HCT116 (cell line): ENCODE measurements around the gene DPH6. TPM values are rescaled to one million over a fixed set of nuclear protein-coding genes. Genes with fewer than 3 reads are reported as not detected.

Experiments used
- ATAC-seq: fragments of 200-7000 bp; cut with Tn5 transposase; 2 replicates; pipeline ENCODE4 v1.9.1; 2020; ENCODE audit warnings: mild to moderate bottlenecking, moderate library complexity
- BruUV-seq: library from RNA; stranded (reverse); fragments of 400-500 nt; replicated peaks from 2 replicates; lab custom pipeline; 2021; lab: Mats Ljungman, UMichigan
- CTCF ChIA-PET: fragments of 300-600 bp; sonication (Branson Sonifier 250); formaldehyde crosslinking; loops from one replicate; lab custom pipeline; 2021; ENCODE audit warnings: antibody characterized with exemption; lab: Charles Lee
- POLR2A ChIA-PET: fragments of 300-600, 350-600 bp; sonication (Branson Sonifier 250); formaldehyde crosslinking; loops from one replicate; lab custom pipeline; 2021; ENCODE audit warnings: antibody characterized with exemption; lab: Charles Lee
- RAD21 ChIA-PET, 2 experiments: fragments of 300-600 bp; sonication (Branson Sonifier 250); formaldehyde crosslinking; loops; one replicate each; lab custom pipeline; 2023; ENCODE audit warnings: low total read pairs in 2 of 2; ENCODE audit not compliant: uncharacterized antibody in 2 of 2, unreplicated experiment in 2 of 2, low non-redundant PET in 1 of 2; lab: Charles Lee
- DNase-seq: peaks from one replicate; pipeline ENCODE4 v3.0.0-alpha.2; 2010; ENCODE audit warnings: low read depth, low spot score
- H2AFZ ChIP-seq: fragments of 200-600 bp; shearing (Covaris generic), sonication (generic); 2 replicates; pipeline ENCODE4 v1.6.1; 2017; ENCODE audit warnings: low read depth, mixed run types, mixed read lengths, antibody characterized with exemption, low read length; ENCODE audit not compliant: poor library complexity, severe bottlenecking
- H3K27ac ChIP-seq: 2 replicates; pipeline ENCODE4 v1.5.1; 2012; ENCODE audit warnings: low read depth, low read length
- H3K27me3 ChIP-seq: fragments of 200-600 bp; sonication (generic); 2 replicates; pipeline ENCODE4 v1.6.1; 2016; ENCODE audit warnings: mixed run types, low read length, mixed read lengths; ENCODE audit not compliant: insufficient read depth
- H3K36me3 ChIP-seq, 2 experiments: fragments of 200-500 bp in 1 of 2; fragments of 200-600 bp in 1 of 2; sonication (Bioruptor generic) in 1 of 2; sonication (generic) in 1 of 2; 2 replicates each; pipeline versions ENCODE4 v1.5.1 to v1.6.1; 2014 to 2016; ENCODE audit warnings: low read length in 2 of 2, inconsistent platforms in 1 of 2, mixed read lengths in 1 of 2, mixed run types in 1 of 2; ENCODE audit not compliant: insufficient read depth in 2 of 2, control insufficient read depth in 1 of 2
- H3K4me1 ChIP-seq, 2 experiments: fragments of 200-600 bp in 1 of 2; sonication (generic) in 1 of 2; 2 replicates each; pipeline versions ENCODE4 v1.5.1 to v1.6.1; 2012 to 2017; ENCODE audit warnings: low read length in 2 of 2, inconsistent platforms in 1 of 2, mild to moderate bottlenecking in 1 of 2, mixed read lengths in 1 of 2, mixed run types in 1 of 2, moderate library complexity in 1 of 2; ENCODE audit not compliant: insufficient read depth in 2 of 2, control insufficient read depth in 1 of 2
- H3K4me2 ChIP-seq: fragments of 200-600 bp; sonication (generic); 2 replicates; pipeline ENCODE4 v1.6.1; 2017; ENCODE audit warnings: mixed run types, low read length, mixed read lengths
- H3K4me3 ChIP-seq, 2 experiments: fragments of 200-600 bp in 1 of 2; sonication (generic) in 1 of 2; replicated peaks in 1 of 2; 2 replicates each; pipeline ENCODE4 v1.5.1; 2011 to 2016; ENCODE audit warnings: low read length in 2 of 2, control low read depth in 1 of 2, low read depth in 1 of 2, mild to moderate bottlenecking in 1 of 2, mixed read lengths in 1 of 2, mixed run types in 1 of 2
- H3K79me2 ChIP-seq: fragments of 200-600 bp; sonication (generic); 2 replicates; pipeline ENCODE4 v1.6.1; 2017; ENCODE audit warnings: mild to moderate bottlenecking, mixed run types, low read length, moderate library complexity, mixed read lengths; ENCODE audit not compliant: insufficient read depth
- H3K9ac ChIP-seq: fragments of 200-600 bp; sonication (generic); 2 replicates; pipeline ENCODE4 v1.6.1; 2016; ENCODE audit warnings: low read length, mixed read lengths
- H3K9me2 ChIP-seq: fragments of 200-600 bp; sonication (generic), shearing (Covaris generic); 2 replicates; pipeline ENCODE4 v1.6.1; 2017; ENCODE audit warnings: mixed run types, mild to moderate bottlenecking, moderate library complexity; ENCODE audit not compliant: insufficient read depth
- H3K9me3 ChIP-seq, 2 experiments: fragments of 200-500 bp in 1 of 2; fragments of 200-600 bp in 1 of 2; sonication (Bioruptor generic) in 1 of 2; sonication (generic) in 1 of 2; 2 replicates each; pipeline ENCODE4 v1.6.1; 2014 to 2017; ENCODE audit warnings: low read length in 2 of 2, mixed read lengths in 2 of 2, inconsistent platforms in 1 of 2, low read depth in 1 of 2, mild to moderate bottlenecking in 1 of 2, mixed run types in 1 of 2, moderate library complexity in 1 of 2; ENCODE audit not compliant: control insufficient read depth in 1 of 2, insufficient read depth in 1 of 2
- H4K20me1 ChIP-seq: fragments of 200-600 bp; sonication (generic), shearing (Covaris generic); 2 replicates; pipeline ENCODE4 v1.6.1; 2017; ENCODE audit warnings: mixed run types, mild to moderate bottlenecking, moderate library complexity; ENCODE audit not compliant: insufficient read depth
- CBX3 ChIP-seq: IDR thresholded peaks from 2 replicates; pipeline ENCODE4 v1.6.1; 2012; ENCODE audit warnings: low read depth
- EGR1 ChIP-seq: IDR thresholded peaks from 2 replicates; pipeline ENCODE4 v1.6.1; 2012; ENCODE audit warnings: low read depth
- EZH2 ChIP-seq: fragments of 200-600 bp; sonication (generic); IDR thresholded peaks from 2 replicates; pipeline ENCODE4 v1.6.1; 2017; ENCODE audit warnings: antibody characterized with exemption, mixed run types
- EZH2phosphoT487 ChIP-seq: fragments of 200-600 bp; IDR thresholded peaks from 2 replicates; pipeline ENCODE4 v1.6.1; 2018; ENCODE audit warnings: antibody characterized with exemption, borderline replicate concordance
- JUND ChIP-seq: IDR thresholded peaks from 2 replicates; pipeline ENCODE4 v1.6.1; 2012
- MAX ChIP-seq: IDR thresholded peaks from 2 replicates; pipeline ENCODE4 v1.6.1; 2012
- POLR2AphosphoS5 ChIP-seq: IDR thresholded peaks from 2 replicates; pipeline ENCODE4 v1.6.1; 2011; ENCODE audit warnings: mild to moderate bottlenecking, low read depth, low read length, moderate library complexity
- RAD21 ChIP-seq: IDR thresholded peaks from 2 replicates; pipeline ENCODE4 v1.6.1; 2012; ENCODE audit warnings: low read depth, mild to moderate bottlenecking
- ZFX ChIP-seq: fragments of 450-650 bp; IDR thresholded peaks from 2 replicates; pipeline ENCODE4 v1.6.1; 2017
- intact Hi-C: fragments of 100-400 bp; cut with micrococcal nuclease; formaldehyde crosslinking; loops from 2 replicates; pipeline ENCODE4 v1.10.0; 2022
- total RNA-seq: library from RNA; stranded (reverse); gene quantifications from one replicate; pipeline ENCODE4 v1.2.1, GENCODE V29; 2021; ENCODE audit not compliant: unreplicated experiment
- TF ChIP-seq, protein P1 (sequence below): IDR thresholded peaks from 2 replicates; pipeline ENCODE4 v1.6.1; 2011; ENCODE audit warnings: mild to moderate bottlenecking, low read length, moderate library complexity; ENCODE audit not compliant: insufficient replicate concordance; ENCODE audit errors: extremely low read depth
- TF ChIP-seq, protein P2 (sequence below): IDR thresholded peaks from 2 replicates; pipeline ENCODE4 v1.6.1; 2012
- TF ChIP-seq, protein P3 (sequence below): IDR thresholded peaks from 2 replicates; pipeline ENCODE4 v1.6.1; 2012; ENCODE audit warnings: low read depth

The DPH6 gene
- total RNA-seq, 1 experiment from 2014 or later = 18.2 TPM

GRCh38 chr15:35349916-35350315, 196.0 kb downstream of the DPH6 start (continued):
- TF ChIP-seq, protein P1, sequence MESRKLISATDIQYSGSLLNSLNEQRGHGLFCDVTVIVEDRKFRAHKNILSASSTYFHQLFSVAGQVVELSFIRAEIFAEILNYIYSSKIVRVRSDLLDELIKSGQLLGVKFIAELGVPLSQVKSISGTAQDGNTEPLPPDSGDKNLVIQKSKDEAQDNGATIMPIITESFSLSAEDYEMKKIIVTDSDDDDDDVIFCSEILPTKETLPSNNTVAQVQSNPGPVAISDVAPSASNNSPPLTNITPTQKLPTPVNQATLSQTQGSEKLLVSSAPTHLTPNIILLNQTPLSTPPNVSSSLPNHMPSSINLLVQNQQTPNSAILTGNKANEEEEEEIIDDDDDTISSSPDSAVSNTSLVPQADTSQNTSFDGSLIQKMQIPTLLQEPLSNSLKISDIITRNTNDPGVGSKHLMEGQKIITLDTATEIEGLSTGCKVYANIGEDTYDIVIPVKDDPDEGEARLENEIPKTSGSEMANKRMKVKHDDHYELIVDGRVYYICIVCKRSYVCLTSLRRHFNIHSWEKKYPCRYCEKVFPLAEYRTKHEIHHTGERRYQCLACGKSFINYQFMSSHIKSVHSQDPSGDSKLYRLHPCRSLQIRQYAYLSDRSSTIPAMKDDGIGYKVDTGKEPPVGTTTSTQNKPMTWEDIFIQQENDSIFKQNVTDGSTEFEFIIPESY = no peak
- TF ChIP-seq CBX3 = no peak

DNA sequence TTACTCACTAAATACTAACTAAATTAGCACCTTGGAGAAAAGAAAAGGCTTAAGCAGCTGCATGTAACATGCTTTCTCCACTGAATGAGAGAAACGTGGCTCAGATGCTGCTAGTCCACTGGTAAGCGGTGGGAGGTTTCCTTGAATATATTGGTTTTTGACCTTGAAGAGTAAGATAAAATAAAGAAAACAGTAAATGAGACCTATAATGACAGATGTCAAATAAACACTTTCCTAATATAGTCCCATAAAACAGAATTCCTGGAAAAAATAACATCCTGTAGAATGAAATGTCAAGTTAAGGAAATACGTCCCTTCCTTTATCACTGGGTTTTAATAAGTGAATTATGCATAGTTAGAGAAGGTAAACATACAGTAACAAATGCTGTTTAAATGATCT, 215.0 kb downstream of the DPH6 start:
- Histone ChIP-seq H3K79me2 (no peaks in the 10 kb centered on the region), H3K9me3 (no peaks in the 10 kb centered on the region), H3K4me1 (no peaks in the 10 kb centered on the region), H4K20me1 (no peaks in the 10 kb centered on the region), H3K9me2 (no peaks in the 10 kb centered on the region), H3K27ac (no peak overlapping the region), H3K27me3 (no peaks in the 10 kb centered on the region), H3K9ac (no peak overlapping the region), H3K4me3 (no peak overlapping the region)
- ATAC-seq (no peak), DNase-seq (no peak)
- intact Hi-C loops = no loop called here
- RAD21 ChIA-PET = no interaction called here
- no TSS peak for BruUV-seq
- CTCF ChIA-PET = no interaction called here
- TF ChIP-seq, protein P2, sequence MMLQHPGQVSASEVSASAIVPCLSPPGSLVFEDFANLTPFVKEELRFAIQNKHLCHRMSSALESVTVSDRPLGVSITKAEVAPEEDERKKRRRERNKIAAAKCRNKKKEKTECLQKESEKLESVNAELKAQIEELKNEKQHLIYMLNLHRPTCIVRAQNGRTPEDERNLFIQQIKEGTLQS = no peak
- TF ChIP-seq, all 23 proteins: peak for 0
- POLR2A ChIA-PET = no interaction called here
- Histone ChIP-seq H3K4me2 (no peak overlapping the region), H3K36me3 (no peaks in the 10 kb centered on the region), H2AFZ (no peak overlapping the region)

DNA sequence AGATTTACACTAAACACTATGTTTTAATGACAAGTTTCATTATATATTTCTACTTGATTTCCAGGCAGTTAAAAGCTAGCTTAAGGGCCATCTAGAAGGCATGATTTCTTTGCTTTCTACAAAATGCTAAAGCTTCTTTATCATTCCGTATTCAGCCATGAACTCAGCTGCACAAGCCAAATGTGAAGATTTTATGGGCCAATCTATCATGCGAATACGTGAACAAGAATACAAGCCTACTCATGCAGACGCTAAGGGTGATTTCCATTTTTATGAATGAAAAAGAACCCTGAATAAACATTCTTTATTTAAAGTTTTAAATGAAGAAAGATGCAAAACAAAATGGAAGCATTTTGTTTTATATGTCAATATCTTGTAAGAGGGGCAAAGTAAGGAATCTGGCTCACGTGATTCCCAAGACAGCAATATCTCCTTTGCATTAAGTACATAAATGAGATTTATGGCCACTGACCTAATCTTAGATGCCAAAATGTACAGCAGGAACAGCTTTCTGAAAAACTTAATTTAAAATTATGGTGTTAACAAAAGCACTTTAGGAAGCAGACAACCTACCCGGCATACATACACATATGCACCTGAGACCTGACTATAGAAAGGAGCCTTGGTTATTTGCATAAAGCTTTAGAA, 215.8 kb downstream of the DPH6 start:
- ChIA-PET RAD21 (no interaction called here), CTCF (no interaction called here), POLR2A (no interaction called here)
- Histone ChIP-seq H3K4me2 (no peak overlapping the region), H3K27ac (no peak overlapping the region), H3K4me1 (no peaks in the 10 kb centered on the region), H3K4me3 (no peak overlapping the region), H3K9ac (no peak overlapping the region), H4K20me1 (no peaks in the 10 kb centered on the region), H3K9me2 (no peaks in the 10 kb centered on the region), H3K27me3 (no peaks in the 10 kb centered on the region), H3K79me2 (no peaks in the 10 kb centered on the region), H3K9me3 (no peaks in the 10 kb centered on the region), H3K36me3 (no peaks in the 10 kb centered on the region), H2AFZ (no peak overlapping the region)
- intact Hi-C loops = no loop called here
- BruUV-seq = no TSS peak
- ATAC-seq (no peak), DNase-seq (no peak)
- no peak for TF ChIP-seq JUND
- no peak for TF ChIP-seq EZH2
- TF ChIP-seq ZFX = no peak
- TF ChIP-seq MAX = no peak
- TF ChIP-seq POLR2AphosphoS5 = no peak
- no peak for TF ChIP-seq EZH2phosphoT487
- TF ChIP-seq, protein P3, sequence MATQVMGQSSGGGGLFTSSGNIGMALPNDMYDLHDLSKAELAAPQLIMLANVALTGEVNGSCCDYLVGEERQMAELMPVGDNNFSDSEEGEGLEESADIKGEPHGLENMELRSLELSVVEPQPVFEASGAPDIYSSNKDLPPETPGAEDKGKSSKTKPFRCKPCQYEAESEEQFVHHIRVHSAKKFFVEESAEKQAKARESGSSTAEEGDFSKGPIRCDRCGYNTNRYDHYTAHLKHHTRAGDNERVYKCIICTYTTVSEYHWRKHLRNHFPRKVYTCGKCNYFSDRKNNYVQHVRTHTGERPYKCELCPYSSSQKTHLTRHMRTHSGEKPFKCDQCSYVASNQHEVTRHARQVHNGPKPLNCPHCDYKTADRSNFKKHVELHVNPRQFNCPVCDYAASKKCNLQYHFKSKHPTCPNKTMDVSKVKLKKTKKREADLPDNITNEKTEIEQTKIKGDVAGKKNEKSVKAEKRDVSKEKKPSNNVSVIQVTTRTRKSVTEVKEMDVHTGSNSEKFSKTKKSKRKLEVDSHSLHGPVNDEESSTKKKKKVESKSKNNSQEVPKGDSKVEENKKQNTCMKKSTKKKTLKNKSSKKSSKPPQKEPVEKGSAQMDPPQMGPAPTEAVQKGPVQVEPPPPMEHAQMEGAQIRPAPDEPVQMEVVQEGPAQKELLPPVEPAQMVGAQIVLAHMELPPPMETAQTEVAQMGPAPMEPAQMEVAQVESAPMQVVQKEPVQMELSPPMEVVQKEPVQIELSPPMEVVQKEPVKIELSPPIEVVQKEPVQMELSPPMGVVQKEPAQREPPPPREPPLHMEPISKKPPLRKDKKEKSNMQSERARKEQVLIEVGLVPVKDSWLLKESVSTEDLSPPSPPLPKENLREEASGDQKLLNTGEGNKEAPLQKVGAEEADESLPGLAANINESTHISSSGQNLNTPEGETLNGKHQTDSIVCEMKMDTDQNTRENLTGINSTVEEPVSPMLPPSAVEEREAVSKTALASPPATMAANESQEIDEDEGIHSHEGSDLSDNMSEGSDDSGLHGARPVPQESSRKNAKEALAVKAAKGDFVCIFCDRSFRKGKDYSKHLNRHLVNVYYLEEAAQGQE = no peak
- TF ChIP-seq RAD21 = no peak
- no peak for TF ChIP-seq EGR1
- TF ChIP-seq, protein P2 = no peak
